ENCODE data around the gene KRTAP10-10.
A peak's percentile ranks its signal among the peaks of the same experiment; 100 is the strongest.

KRTAP10-10 gene

DNA sequence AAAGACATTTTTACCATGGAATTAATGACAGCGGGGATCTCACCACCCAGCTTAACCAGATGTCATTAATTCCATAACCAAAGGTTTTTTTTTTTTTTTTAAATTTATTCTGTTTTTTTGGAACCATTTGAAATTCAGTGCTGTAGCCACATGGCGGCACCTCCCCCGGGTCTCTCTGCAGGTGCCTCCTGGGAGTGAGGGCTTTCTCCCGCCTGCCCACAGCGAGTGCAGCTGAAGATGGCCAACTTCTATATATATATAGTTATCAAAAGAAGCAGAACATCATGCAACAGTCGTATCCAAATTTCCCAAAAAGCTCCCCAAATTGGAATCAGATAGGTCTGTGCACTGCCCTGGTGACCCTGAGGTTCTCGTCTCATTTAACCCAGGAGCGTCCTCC is 21.7 kb upstream of the KRTAP10-10 start:
- no peak for TF ChIP-seq CTCF (conservative IDR thresholded peaks at IDR 0.05; ENCODE audit: low read depth, low read length)
- DNase-seq (ENCODE audit: low read depth) = no peak
- no peak overlapping the region for H3K4me3 ChIP-seq (ENCODE audit: low read depth, low read length)

GRCh38 chr21:44615911-44616590 is 21.1 kb upstream of the KRTAP10-10 start:
- no peak for TF ChIP-seq CTCF (conservative IDR thresholded peaks at IDR 0.05; ENCODE audit: low read depth, low read length)
- DNase-seq (ENCODE audit: low read depth) = no peak
- H3K4me3 ChIP-seq (ENCODE audit: low read depth, low read length) = no peak overlapping the region

GRCh38 chr21:44616591-44616926 is 20.6 kb upstream of the KRTAP10-10 start:
- no peak overlapping the region for H3K4me3 ChIP-seq (ENCODE audit: low read depth, low read length)
- DNase-seq (ENCODE audit: low read depth) = no peak
- TF ChIP-seq CTCF (conservative IDR thresholded peaks at IDR 0.05; ENCODE audit: low read depth, low read length) = no peak

DNA sequence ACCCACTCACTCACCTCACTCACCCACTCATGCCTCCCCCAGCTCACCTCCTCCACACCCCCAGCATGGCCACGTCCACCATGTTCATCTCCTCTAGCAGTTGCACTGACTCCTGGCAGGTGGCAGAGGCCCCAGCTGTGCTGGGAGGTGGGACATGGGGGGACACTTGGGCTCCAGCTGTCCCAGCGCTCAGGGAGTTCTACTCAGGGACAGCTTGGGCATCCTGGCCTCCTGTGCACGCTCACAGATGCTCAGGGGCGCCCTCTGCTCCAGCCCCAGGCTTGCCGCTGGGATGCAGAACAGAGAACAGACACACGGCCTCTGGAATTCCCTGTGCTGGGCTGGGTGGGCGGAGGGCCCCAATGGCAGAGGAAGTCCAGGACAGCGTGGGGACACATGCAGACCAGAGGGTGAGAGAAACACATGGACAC is 20.1 kb upstream of the KRTAP10-10 start:
- no peak for DNase-seq (ENCODE audit: low read depth)
- no peak overlapping the region for H3K4me3 ChIP-seq (ENCODE audit: low read depth, low read length)
- no peak for TF ChIP-seq CTCF (conservative IDR thresholded peaks at IDR 0.05; ENCODE audit: low read depth, low read length)

DNA sequence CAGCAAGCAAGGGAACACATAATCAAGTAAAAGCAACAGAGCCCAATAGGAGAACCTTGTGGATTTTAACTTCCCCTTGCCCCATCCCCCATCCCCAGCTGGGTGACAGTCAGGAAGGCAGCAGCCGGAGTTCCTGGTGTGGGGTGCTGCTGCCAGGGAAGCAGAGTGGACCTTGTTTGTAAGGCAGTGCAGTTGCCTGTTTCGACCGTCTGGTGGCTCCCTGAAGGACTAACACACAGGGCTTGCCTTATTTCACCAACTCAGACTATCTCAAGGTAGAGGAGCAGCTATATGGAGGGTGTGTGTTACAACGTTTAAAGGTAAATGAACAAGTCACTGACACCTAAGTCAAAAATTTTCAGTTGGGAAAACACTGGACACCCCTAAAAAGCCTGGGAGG is 18.7 kb upstream of the KRTAP10-10 start:
- peak; percentile 28 for DNase-seq (ENCODE audit: low read depth)
- no peak overlapping the region for H3K4me3 ChIP-seq (ENCODE audit: low read depth, low read length)
- TF ChIP-seq CTCF (conservative IDR thresholded peaks at IDR 0.05; ENCODE audit: low read depth, low read length) = peak; percentile 42

GRCh38 chr21:44618909-44619308 is 18.2 kb upstream of the KRTAP10-10 start:
- DNase-seq (ENCODE audit: low read depth) = no peak
- no peak overlapping the region for H3K4me3 ChIP-seq (ENCODE audit: low read depth, low read length)
- no peak for TF ChIP-seq CTCF (conservative IDR thresholded peaks at IDR 0.05; ENCODE audit: low read depth, low read length)

GRCh38 chr21:44619886-44620285 is 17.3 kb upstream of the KRTAP10-10 start:
- no peak overlapping the region for H3K4me3 ChIP-seq (ENCODE audit: low read depth, low read length)
- no peak for TF ChIP-seq CTCF (conservative IDR thresholded peaks at IDR 0.05; ENCODE audit: low read depth, low read length)
- DNase-seq (ENCODE audit: low read depth) = no peak
